OCI-LY3 (cell line): Measurements from ENCODE around the gene KDM3B.
"Not testable (repeated sequence)": the region's sequence is repeated elsewhere in the genome, so short reads cannot be mapped to it uniquely, and the experiment has no call there.

Experiments
- H2AFZ ChIP-seq: fragments of 200-600, 300-600 bp; shearing (Covaris generic); 2 replicates; pipeline ENCODE4 v1.6.0; 2014; ENCODE audit warnings: antibody characterized with exemption, low read depth, low read length
- H3K27ac ChIP-seq: fragments of 200-600, 300-600 bp; sonication (generic); 2 replicates; pipeline ENCODE4 v1.5.1; 2014; ENCODE audit warnings: mild to moderate bottlenecking, low read length, moderate library complexity, mixed read lengths
- H3K27me3 ChIP-seq: fragments of 200-600, 300-600 bp; sonication (generic); 2 replicates; pipeline ENCODE4 v1.6.1; 2014; ENCODE audit warnings: low read depth, low read length, mixed read lengths
- H3K36me3 ChIP-seq: fragments of 200-600, 300-600 bp; sonication (generic); replicated peaks from 2 replicates; pipeline ENCODE3; 2014; ENCODE audit warnings: low read depth, low read length, mixed read lengths
- H3K4me1 ChIP-seq: fragments of 300-600, 200-600 bp; sonication (generic); 2 replicates; pipeline ENCODE4 v1.6.1; 2014; ENCODE audit warnings: low read length, mixed read lengths
- H3K4me2 ChIP-seq: fragments of 200-600, 300-600 bp; sonication (generic); 2 replicates; pipeline ENCODE4 v1.6.1; 2014; ENCODE audit warnings: low read length, mixed read lengths
- H3K4me3 ChIP-seq: fragments of 300-600, 200-600 bp; sonication (generic); 2 replicates; pipeline ENCODE4 v1.5.1; 2014; ENCODE audit warnings: antibody characterized with exemption, mild to moderate bottlenecking, low read length, moderate library complexity
- H3K79me2 ChIP-seq: fragments of 300-600, 200-600 bp; shearing (Covaris generic); 2 replicates; pipeline ENCODE4 v1.6.1; 2014; ENCODE audit warnings: mild to moderate bottlenecking, low read length, mixed read lengths
- H3K9ac ChIP-seq: fragments of 300-600, 200-600 bp; shearing (Covaris generic); 2 replicates; pipeline ENCODE4 v1.6.0; 2014; ENCODE audit warnings: mild to moderate bottlenecking, low read length, moderate library complexity
- H3K9me3 ChIP-seq: fragments of 200-600, 300-600 bp; shearing (Covaris generic); 2 replicates; pipeline ENCODE4 v1.6.1; 2014; ENCODE audit warnings: low read length, mixed read lengths; ENCODE audit not compliant: insufficient read depth
- H4K20me1 ChIP-seq: fragments of 200-600, 300-600 bp; sonication (generic); 2 replicates; pipeline ENCODE4 v1.6.1; 2016; ENCODE audit warnings: low read length, mixed read lengths; ENCODE audit not compliant: insufficient read depth
- EZH2phosphoT487 ChIP-seq: fragments of 200-600 bp; shearing (Covaris generic); IDR thresholded peaks from 2 replicates; pipeline ENCODE4 v1.6.1; 2018; ENCODE audit warnings: antibody characterized with exemption, mixed run types, low read depth
- TF ChIP-seq, protein P1 (sequence below): fragments of 200-600, 300-600 bp; sonication (generic); IDR thresholded peaks from 2 replicates; pipeline ENCODE4 v1.5.1; 2014; ENCODE audit warnings: antibody characterized with exemption, low read length, low read depth

The KDM3B gene

GRCh38 chr5:138316355-138316754 lies 36.1 kb upstream of the KDM3B start:
- no peak overlapping the region for H3K27ac ChIP-seq
- H3K27me3 ChIP-seq: no peaks in the 10 kb centered on the region
- H3K4me1 ChIP-seq: no peaks in the 10 kb centered on the region
- H3K36me3 ChIP-seq: peaks cover 4% of the 10 kb centered on the region
- no peaks in the 10 kb centered on the region for H4K20me1 ChIP-seq
- no peak overlapping the region for H2AFZ ChIP-seq
- H3K4me2 ChIP-seq: no peak overlapping the region
- TF ChIP-seq EZH2phosphoT487: no peak
- TF ChIP-seq, protein P1, sequence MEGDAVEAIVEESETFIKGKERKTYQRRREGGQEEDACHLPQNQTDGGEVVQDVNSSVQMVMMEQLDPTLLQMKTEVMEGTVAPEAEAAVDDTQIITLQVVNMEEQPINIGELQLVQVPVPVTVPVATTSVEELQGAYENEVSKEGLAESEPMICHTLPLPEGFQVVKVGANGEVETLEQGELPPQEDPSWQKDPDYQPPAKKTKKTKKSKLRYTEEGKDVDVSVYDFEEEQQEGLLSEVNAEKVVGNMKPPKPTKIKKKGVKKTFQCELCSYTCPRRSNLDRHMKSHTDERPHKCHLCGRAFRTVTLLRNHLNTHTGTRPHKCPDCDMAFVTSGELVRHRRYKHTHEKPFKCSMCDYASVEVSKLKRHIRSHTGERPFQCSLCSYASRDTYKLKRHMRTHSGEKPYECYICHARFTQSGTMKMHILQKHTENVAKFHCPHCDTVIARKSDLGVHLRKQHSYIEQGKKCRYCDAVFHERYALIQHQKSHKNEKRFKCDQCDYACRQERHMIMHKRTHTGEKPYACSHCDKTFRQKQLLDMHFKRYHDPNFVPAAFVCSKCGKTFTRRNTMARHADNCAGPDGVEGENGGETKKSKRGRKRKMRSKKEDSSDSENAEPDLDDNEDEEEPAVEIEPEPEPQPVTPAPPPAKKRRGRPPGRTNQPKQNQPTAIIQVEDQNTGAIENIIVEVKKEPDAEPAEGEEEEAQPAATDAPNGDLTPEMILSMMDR: no peak
- no peak overlapping the region for H3K9ac ChIP-seq
- no peaks in the 10 kb centered on the region for H3K9me3 ChIP-seq
- no peak overlapping the region for H3K4me3 ChIP-seq
- H3K79me2 ChIP-seq: no peaks in the 10 kb centered on the region

DNA sequence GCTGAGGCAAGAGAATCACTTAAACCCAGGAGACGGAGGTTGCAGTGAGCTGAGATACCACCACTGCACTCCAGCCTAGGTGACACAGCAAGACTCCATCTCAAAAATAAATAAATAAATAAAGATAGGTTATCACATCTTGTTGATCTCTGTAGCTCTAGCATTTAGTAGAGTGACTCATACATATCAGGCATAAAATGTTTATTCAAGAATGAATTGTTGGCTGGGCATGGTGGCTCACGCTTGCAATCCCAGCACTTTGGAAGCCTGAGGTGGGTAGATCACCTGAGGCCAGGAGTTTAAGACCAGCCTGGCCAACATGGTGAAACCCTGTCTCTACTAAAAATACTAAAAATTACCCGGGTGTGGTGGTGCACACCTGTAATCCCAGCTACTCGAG lies 34.3 kb upstream of the KDM3B start:
- not testable (repeated sequence) for H3K27me3 ChIP-seq, H3K36me3 ChIP-seq, H3K9ac ChIP-seq, H4K20me1 ChIP-seq, H3K4me1 ChIP-seq, H2AFZ ChIP-seq, H3K4me2 ChIP-seq, H3K9me3 ChIP-seq, H3K4me3 ChIP-seq, H3K27ac ChIP-seq, H3K79me2 ChIP-seq

DNA sequence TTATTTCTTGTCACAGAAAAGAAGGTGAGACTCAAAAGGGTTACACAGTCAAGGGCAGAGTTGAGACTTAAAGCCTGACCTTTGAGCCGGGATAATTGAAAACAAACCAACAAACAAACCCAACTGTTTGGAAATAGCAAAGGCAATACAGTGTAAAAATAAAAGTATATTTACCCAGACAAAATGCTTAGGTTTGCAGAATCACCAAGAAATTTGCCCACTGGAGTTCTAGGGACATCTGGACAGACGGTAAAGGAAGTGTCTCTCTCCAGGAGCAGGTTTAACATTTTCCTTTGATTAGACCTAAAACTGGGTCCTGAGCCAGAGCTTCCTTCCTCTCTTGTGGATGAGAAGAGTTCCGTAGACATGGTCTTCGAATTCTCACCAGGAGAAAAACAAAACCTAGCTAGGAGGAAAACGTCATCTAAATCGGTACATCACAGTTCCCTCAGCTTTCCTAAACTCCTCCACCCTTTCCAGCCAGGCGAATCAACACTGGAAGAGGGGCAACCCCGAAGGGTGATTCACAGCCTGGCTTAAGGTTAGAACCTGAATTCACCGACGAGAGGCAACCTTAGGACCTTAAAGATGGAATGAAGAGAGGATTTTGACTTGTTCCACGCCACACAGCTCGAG lies 21.6 kb upstream of the KDM3B start:
- Histone ChIP-seq H3K9me3 (no peaks in the 10 kb centered on the region), H2AFZ (peak overlapping the region; percentile 75; the same call in 1 of the 2 replicates), H3K79me2 (no peaks in the 10 kb centered on the region), H3K36me3 (no peaks in the 10 kb centered on the region), H3K4me2 (peak overlapping the region; percentile 84), H3K4me1 (peaks cover 4% of the 10 kb centered on the region; the same call in 1 of the 2 replicates), H3K4me3 (peak overlapping the region; percentile 98), H4K20me1 (no peaks in the 10 kb centered on the region), H3K27ac (no peak overlapping the region), H3K27me3 (no peaks in the 10 kb centered on the region), H3K9ac (peak overlapping the region; percentile 80)
- no peak for TF ChIP-seq EZH2phosphoT487
- TF ChIP-seq, protein P1: no peak

GRCh38 chr5:138331449-138332368 lies 20.8 kb upstream of the KDM3B start, which contains the start of gene CDC25C:
Gene CDC25C, minus strand, starts transcription at chr5:138331804. Its CDS starts 624 bp downstream, at chr5:138331180.
- Histone ChIP-seq H4K20me1 (no peaks in the 10 kb centered on the region), H3K4me1 (peaks cover 5% of the 10 kb centered on the region; the same call in 1 of the 2 replicates), H3K4me2 (peak within 1 kb of the TSS; percentile 84), H2AFZ (peak within 1 kb of the TSS; percentile 90), H3K4me3 (peak within 1 kb of the TSS; percentile 98), H3K27me3 (no peaks in the 10 kb centered on the region), H3K36me3 (no peaks in the 10 kb centered on the region), H3K9me3 (no peaks in the 10 kb centered on the region), H3K79me2 (no peaks in the 10 kb centered on the region), H3K27ac (no peak within 1 kb of the TSS; the same call in 1 of the 2 replicates), H3K9ac (peak within 1 kb of the TSS; percentile 80)
- TF ChIP-seq, protein P1: no peak
- TF ChIP-seq EZH2phosphoT487: no peak
